H9 (cell line): ENCODE measurements around the gene GLB1L2. TPM values are rescaled to one million over a fixed set of nuclear protein-coding genes. Genes with fewer than 3 reads are reported as not detected.

Source experiments
- DNase-seq: peaks from one replicate; pipeline ENCODE4 v3.0.0-alpha.2; 2017
- H2AFZ ChIP-seq: one replicate; pipeline ENCODE4 v1.6.1; 2013; ENCODE audit warnings: mild to moderate bottlenecking, low read length, control low read depth, moderate library complexity
- H2AK5ac ChIP-seq: 2 replicates; pipeline ENCODE4 v1.6.1; 2013; ENCODE audit warnings: low read length, control low read depth, mixed read lengths; ENCODE audit not compliant: insufficient read length
- H2BK120ac ChIP-seq: one replicate; pipeline ENCODE4 v1.6.1; 2013; ENCODE audit warnings: low read depth, mild to moderate bottlenecking, low read length, control low read depth, inconsistent platforms; ENCODE audit not compliant: poor library complexity, severe bottlenecking
- H2BK12ac ChIP-seq: 2 replicates; pipeline ENCODE4 v1.6.1; 2013; ENCODE audit warnings: low read length, control low read depth, mixed read lengths, low read depth; ENCODE audit not compliant: insufficient read length
- H2BK15ac ChIP-seq: 2 replicates; pipeline ENCODE4 v1.6.1; 2013; ENCODE audit warnings: low read depth, low read length, control low read depth
- H2BK20ac ChIP-seq: one replicate; pipeline ENCODE4 v1.6.1; 2013; ENCODE audit warnings: low read depth, mild to moderate bottlenecking, low read length, control low read depth, inconsistent platforms; ENCODE audit not compliant: poor library complexity, severe bottlenecking
- H2BK5ac ChIP-seq: 2 replicates; pipeline ENCODE4 v1.6.1; 2013; ENCODE audit warnings: low read length, control low read depth, mixed read lengths; ENCODE audit not compliant: insufficient read length
- H3K14ac ChIP-seq: 2 replicates; pipeline ENCODE4 v1.6.1; 2013; ENCODE audit warnings: low read length, control low read depth; ENCODE audit not compliant: insufficient read depth
- H3K18ac ChIP-seq: 2 replicates; pipeline ENCODE4 v1.6.1; 2013; ENCODE audit warnings: low read depth, mild to moderate bottlenecking, mixed read lengths, low read length, control low read depth; ENCODE audit not compliant: insufficient read length
- H3K23ac ChIP-seq: 2 replicates; pipeline ENCODE4 v1.6.1; 2013; ENCODE audit warnings: low read length, control low read depth, mixed read lengths, low read depth; ENCODE audit not compliant: insufficient read length
- H3K23me2 ChIP-seq: 2 replicates; pipeline ENCODE4 v1.6.1; 2013; ENCODE audit warnings: low read depth, mild to moderate bottlenecking, mixed read lengths, low read length, control low read depth; ENCODE audit not compliant: insufficient read length, poor library complexity, severe bottlenecking
- H3K27ac ChIP-seq: 2 replicates; pipeline ENCODE4 v1.5.1; 2013; ENCODE audit warnings: low read length, control low read depth, mixed read lengths, low read depth; ENCODE audit not compliant: insufficient read length
- H3K27me3 ChIP-seq: 2 replicates; pipeline ENCODE4 v1.6.1; 2013; ENCODE audit warnings: low read length, control low read depth, inconsistent platforms; ENCODE audit not compliant: insufficient read depth
- H3K4ac ChIP-seq: 2 replicates; pipeline ENCODE4 v1.6.1; 2013; ENCODE audit warnings: low read depth, mild to moderate bottlenecking, control low read depth, inconsistent platforms, low read length, moderate library complexity
- H3K4me1 ChIP-seq: 2 replicates; pipeline ENCODE4 v1.6.1; 2013; ENCODE audit warnings: low read length, control low read depth, inconsistent platforms; ENCODE audit not compliant: insufficient read depth
- H3K4me2 ChIP-seq: 2 replicates; pipeline ENCODE4 v1.6.1; 2013; ENCODE audit warnings: low read length, control low read depth, mixed read lengths; ENCODE audit not compliant: insufficient read length, insufficient read depth
- H3K56ac ChIP-seq: 2 replicates; pipeline ENCODE4 v1.6.1; 2013; ENCODE audit warnings: low read depth, mild to moderate bottlenecking, mixed read lengths, low read length, control low read depth; ENCODE audit not compliant: insufficient read length
- H3K79me1 ChIP-seq: 2 replicates; pipeline ENCODE4 v1.6.1; 2013; ENCODE audit warnings: low read depth, mild to moderate bottlenecking, moderate library complexity, low read length, control low read depth, inconsistent platforms; ENCODE audit not compliant: insufficient read depth, poor library complexity, severe bottlenecking
- H3K79me2 ChIP-seq: 2 replicates; pipeline ENCODE4 v1.6.1; 2013; ENCODE audit warnings: low read length, control low read depth, inconsistent platforms; ENCODE audit not compliant: insufficient read depth
- H3K9ac ChIP-seq: 2 replicates; pipeline ENCODE4 v1.6.1; 2013; ENCODE audit warnings: low read length, control low read depth, mixed read lengths; ENCODE audit not compliant: insufficient read length; ENCODE audit errors: extremely low read depth
- H3K9me3 ChIP-seq: one replicate; pipeline ENCODE4 v1.6.1; 2013; ENCODE audit warnings: low read depth, low read length, inconsistent platforms; ENCODE audit not compliant: control insufficient read depth
- H3T11ph ChIP-seq: one replicate; pipeline ENCODE4 v1.6.1; 2013; ENCODE audit warnings: mild to moderate bottlenecking, low read length, control low read depth, inconsistent platforms
- H4K20me1 ChIP-seq: one replicate; pipeline ENCODE4 v1.6.1; 2013; ENCODE audit not compliant: control insufficient read depth, insufficient read length, insufficient read depth
- H4K5ac ChIP-seq: 2 replicates; pipeline ENCODE4 v1.6.1; 2013; ENCODE audit warnings: low read depth, mild to moderate bottlenecking, mixed read lengths, low read length, control low read depth; ENCODE audit not compliant: insufficient read length
- H4K8ac ChIP-seq: replicated peaks from 2 replicates; pipeline ENCODE4 v1.6.1; 2013; ENCODE audit warnings: low read length, control low read depth, mixed read lengths, low read depth; ENCODE audit not compliant: insufficient read length
- H4K91ac ChIP-seq: 2 replicates; pipeline ENCODE4 v1.6.1; 2013; ENCODE audit warnings: low read depth, mild to moderate bottlenecking, moderate library complexity, mixed read lengths, low read length, control low read depth; ENCODE audit not compliant: insufficient read length
- H3K27ac Mint-ChIP-seq, 3 experiments: 2 replicates in 2 of 3; 3 replicates in 1 of 3; pipeline ENCODE4 v1.8.0; 2020 to 2021; ENCODE audit warnings: mixed read lengths in 3 of 3, mild to moderate bottlenecking in 1 of 3, moderate library complexity in 1 of 3
- H3K27me3 Mint-ChIP-seq: 2 replicates; pipeline ENCODE4 v1.8.0; 2021; ENCODE audit warnings: low read depth, mild to moderate bottlenecking, moderate library complexity, mixed read lengths
- H3K36me3 Mint-ChIP-seq, 3 experiments: 2 replicates in 2 of 3; 3 replicates in 1 of 3; pipeline ENCODE4 v1.8.0; 2020 to 2021; ENCODE audit warnings: low read depth in 3 of 3, mixed read lengths in 3 of 3; ENCODE audit not compliant: insufficient read depth in 1 of 3
- H3K4me1 Mint-ChIP-seq, 2 experiments: 2 replicates each; pipeline ENCODE4 v1.8.0; 2020; ENCODE audit warnings: mixed read lengths in 2 of 2
- H3K4me3 Mint-ChIP-seq, 2 experiments: 2 replicates in 1 of 2; 3 replicates in 1 of 2; pipeline ENCODE4 v1.8.0; 2020 to 2021; ENCODE audit warnings: mild to moderate bottlenecking in 2 of 2, mixed read lengths in 2 of 2, moderate library complexity in 1 of 2
- H3K9me3 Mint-ChIP-seq, 2 experiments: 2 replicates in 1 of 2; 3 replicates in 1 of 2; pipeline ENCODE4 v1.8.0; 2020; ENCODE audit warnings: mild to moderate bottlenecking in 2 of 2, mixed read lengths in 2 of 2, moderate library complexity in 1 of 2
- WGBS: extraction: QIAGEN DNeasy Blood & Tissue Kit; methylation state at CpG from one replicate; pipeline ENCODE4 v1.1.7; 2013; ENCODE audit warnings: missing lambda C conversion rate, low lambda C conversion rate, mixed read lengths; ENCODE audit not compliant: insufficient read length; ENCODE audit errors: extremely low coverage; 5-methylcytosine and 5-hydroxymethylcytosine counted together
- total RNA-seq: library from RNA; stranded (reverse); gene quantifications from 2 replicates; pipeline ENCODE4 v1.2.1, GENCODE V29; 2021
- TF ChIP-seq, protein P1 (sequence below): fragments of 200-600 bp; sonication (generic); conservative IDR thresholded peaks from 3 replicates; pipeline ENCODE4 v1.8.0; 2021; ENCODE audit warnings: antibody characterized with exemption, mild to moderate bottlenecking

The GLB1L2 gene
- total RNA-seq, 1 experiment from 2014 or later: 2.4 TPM

GRCh38 chr11:134374171-134374570 is 42.4 kb downstream of the GLB1L2 start:
- Mint-ChIP-seq H3K27ac (no peak overlapping the region), H3K4me3 (no peak overlapping the region), H3K9me3 (no peaks in the 10 kb centered on the region), H3K36me3 (peaks cover 5 to 15% (median 8%) of the 10 kb centered on the region in 3 experiments; a peak in 4 of 7 replicates), H3K27me3 (peaks cover 15% of the 10 kb centered on the region), H3K4me1 (peaks cover 20 to 23% of the 10 kb centered on the region in 2 experiments)
- H3K9ac ChIP-seq: no peak overlapping the region
- H3K18ac ChIP-seq: no peak overlapping the region
- DNase-seq: no peak
- no CpG with 5 or more reads among the region's 9 CpGs for WGBS
- no peak overlapping the region for H3K23ac ChIP-seq
- H3K14ac ChIP-seq: no peak overlapping the region
- no peak overlapping the region for H2BK12ac ChIP-seq
- H4K20me1 ChIP-seq: no peaks in the 10 kb centered on the region
- H4K8ac ChIP-seq: no peak overlapping the region
- H3K4me1 ChIP-seq: peaks cover 4% of the 10 kb centered on the region; the same call in 1 of the 2 replicates
- no peak overlapping the region for H3K27ac ChIP-seq
- H4K5ac ChIP-seq: no peak overlapping the region
- H2BK15ac ChIP-seq: no peak overlapping the region
- H3K23me2 ChIP-seq: no peaks in the 10 kb centered on the region
- H3K4ac ChIP-seq: no peak overlapping the region
- no peak overlapping the region for H2BK5ac ChIP-seq
- no peak overlapping the region for H4K91ac ChIP-seq
- H3T11ph ChIP-seq: no peak overlapping the region
- no peak overlapping the region for H3K4me2 ChIP-seq
- H3K9me3 ChIP-seq: no peaks in the 10 kb centered on the region
- no peaks in the 10 kb centered on the region for H3K79me2 ChIP-seq
- TF ChIP-seq, protein P1, sequence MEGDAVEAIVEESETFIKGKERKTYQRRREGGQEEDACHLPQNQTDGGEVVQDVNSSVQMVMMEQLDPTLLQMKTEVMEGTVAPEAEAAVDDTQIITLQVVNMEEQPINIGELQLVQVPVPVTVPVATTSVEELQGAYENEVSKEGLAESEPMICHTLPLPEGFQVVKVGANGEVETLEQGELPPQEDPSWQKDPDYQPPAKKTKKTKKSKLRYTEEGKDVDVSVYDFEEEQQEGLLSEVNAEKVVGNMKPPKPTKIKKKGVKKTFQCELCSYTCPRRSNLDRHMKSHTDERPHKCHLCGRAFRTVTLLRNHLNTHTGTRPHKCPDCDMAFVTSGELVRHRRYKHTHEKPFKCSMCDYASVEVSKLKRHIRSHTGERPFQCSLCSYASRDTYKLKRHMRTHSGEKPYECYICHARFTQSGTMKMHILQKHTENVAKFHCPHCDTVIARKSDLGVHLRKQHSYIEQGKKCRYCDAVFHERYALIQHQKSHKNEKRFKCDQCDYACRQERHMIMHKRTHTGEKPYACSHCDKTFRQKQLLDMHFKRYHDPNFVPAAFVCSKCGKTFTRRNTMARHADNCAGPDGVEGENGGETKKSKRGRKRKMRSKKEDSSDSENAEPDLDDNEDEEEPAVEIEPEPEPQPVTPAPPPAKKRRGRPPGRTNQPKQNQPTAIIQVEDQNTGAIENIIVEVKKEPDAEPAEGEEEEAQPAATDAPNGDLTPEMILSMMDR: no peak
- H2BK120ac ChIP-seq: no peak overlapping the region
- H3K27me3 ChIP-seq: no peaks in the 10 kb centered on the region
- no peak overlapping the region for H2AK5ac ChIP-seq
- no peak overlapping the region for H2AFZ ChIP-seq
- no peaks in the 10 kb centered on the region for H3K79me1 ChIP-seq
- no peak overlapping the region for H3K56ac ChIP-seq
- no peak overlapping the region for H2BK20ac ChIP-seq
